GM18511 (cell line): ENCODE results near the gene BPIFB2.

Experiments used
- ATAC-seq: cut with Tn5 transposase; IDR thresholded peaks from one replicate; pipeline ENCODE4 v1.9.1; 2021; ENCODE audit warnings: mild to moderate bottlenecking, moderate library complexity; ENCODE audit not compliant: unreplicated experiment

The BPIFB2 gene

GRCh38 chr20:33065785-33066184, 58.3 kb downstream of the BPIFB2 start:
- ATAC-seq: no peak

GRCh38 chr20:33067806-33068205, 60.3 kb downstream of the BPIFB2 start:
- no peak for ATAC-seq

GRCh38 chr20:33068251-33068939, 60.9 kb downstream of the BPIFB2 start:
- no peak for ATAC-seq

- ATAC-seq: no peak
Measured at GRCh38 chr20:33069673-33070072, 62.2 kb downstream of the BPIFB2 start.

- no peak for ATAC-seq
Measured at GRCh38 chr20:33070111-33071053, 62.9 kb downstream of the BPIFB2 start.

- no peak for ATAC-seq
Measured at GRCh38 chr20:33071198-33071597, 63.7 kb downstream of the BPIFB2 start.

- ATAC-seq: no peak
Measured at GRCh38 chr20:33072362-33072761, 64.9 kb downstream of the BPIFB2 start.

GRCh38 chr20:33072813-33073212, 65.3 kb downstream of the BPIFB2 start:
- ATAC-seq: no peak
